HepG2 (cell line): ENCODE data around the gene C14orf93. TPM values are rescaled to one million over a fixed set of nuclear protein-coding genes. Genes with fewer than 3 reads are reported as not detected.
A peak's percentile ranks its signal among the peaks of the same experiment; 100 is the strongest.

ENCODE experiments used
- DMAP1 ChIP-seq: IDR thresholded peaks from 2 replicates; pipeline ENCODE4 v1.6.1; 2016
- DR1 ChIP-seq: sonication (generic); formaldehyde crosslinking; IDR thresholded peaks from 2 replicates; pipeline ENCODE4 v1.8.0; 2021; ENCODE audit warnings: mild to moderate bottlenecking, missing genetic modification reagents, inconsistent platforms
- HIC2 ChIP-seq: sonication (generic); formaldehyde crosslinking; IDR thresholded peaks from 2 replicates; pipeline ENCODE4 v1.9.0; 2022; ENCODE audit warnings: low read depth, missing genetic modification reagents
- MAFG ChIP-seq: sonication (generic); formaldehyde crosslinking; IDR thresholded peaks from 2 replicates; pipeline ENCODE4 v1.5.1; 2020; ENCODE audit warnings: mild to moderate bottlenecking, missing genetic modification reagents
- MLLT10 ChIP-seq: sonication (generic); formaldehyde crosslinking; IDR thresholded peaks from 2 replicates; pipeline ENCODE4 v1.4.0; 2020; ENCODE audit warnings: missing genetic modification reagents
- NR2F6 ChIP-seq, 2 experiments: IDR thresholded peaks; 2 replicates each; pipeline ENCODE4 v1.6.1; 2016; ENCODE audit warnings: antibody characterized with exemption in 1 of 2, mild to moderate bottlenecking in 1 of 2
- PLSCR1 ChIP-seq: sonication (generic); formaldehyde crosslinking; IDR thresholded peaks from 2 replicates; pipeline ENCODE4 v1.5.0; 2020; ENCODE audit warnings: missing genetic modification reagents, mild to moderate bottlenecking, borderline replicate concordance
- RNF219 ChIP-seq: sonication (generic); formaldehyde crosslinking; IDR thresholded peaks from 2 replicates; pipeline ENCODE4 v1.5.0; 2020; ENCODE audit warnings: mild to moderate bottlenecking, missing genetic modification reagents
- SMC3 ChIP-seq: IDR thresholded peaks from 2 replicates; pipeline ENCODE4 v1.6.1; 2011; ENCODE audit warnings: low read length, improper control_type of control experiment
- ZMYM4 ChIP-seq: sonication (generic); formaldehyde crosslinking; IDR thresholded peaks from 2 replicates; pipeline ENCODE4 v1.8.1; 2023; ENCODE audit warnings: mild to moderate bottlenecking, missing genetic modification reagents
- ZNF234 ChIP-seq: sonication (generic); formaldehyde crosslinking; conservative IDR thresholded peaks from 2 replicates; pipeline ENCODE4 v1.5.1; 2020; ENCODE audit warnings: mild to moderate bottlenecking, missing genetic modification reagents
- ZNF543 ChIP-seq: sonication (generic); formaldehyde crosslinking; IDR thresholded peaks from 2 replicates; pipeline ENCODE4 v1.4.0; 2020; ENCODE audit warnings: mild to moderate bottlenecking, missing genetic modification reagents
- ZNF713 ChIP-seq: sonication (generic); formaldehyde crosslinking; IDR thresholded peaks from 2 replicates; pipeline ENCODE4 v1.4.0; 2020; ENCODE audit warnings: mild to moderate bottlenecking, missing genetic modification reagents
- polyA plus RNA-seq, 8 experiments: library from polyadenylated mRNA; depleted of rRNA in 3 of 8; stranded (reverse) in 7 of 8; unstranded in 1 of 8; fragments of >200 nt; fragmentation: Illumina TruSeq in 4 of 8; extraction: Trizol in 4 of 8; gene quantifications; 2 replicates each; pipeline versions ENCODE4 v1.2.1 to v1.2.3, GENCODE V29; 2011 to 2016; ENCODE audit warnings: low read depth in 4 of 8, missing spikeins in 1 of 8, mixed read lengths in 1 of 8; ENCODE audit not compliant: insufficient read depth in 1 of 8
- total RNA-seq, 5 experiments: library from RNA; depleted of rRNA; stranded (reverse); fragments of >200 nt; fragmentation: Illumina TruSeq; extraction: Trizol; gene quantifications; 2 replicates each; pipeline ENCODE4 v1.2.3, GENCODE V29; 2016; ENCODE audit warnings: low read depth in 1 of 5
- TF ChIP-seq, protein P1 (sequence below): sonication (generic); formaldehyde crosslinking; IDR thresholded peaks from 2 replicates; pipeline ENCODE4 v1.8.1; 2023; ENCODE audit warnings: mild to moderate bottlenecking, missing genetic modification reagents, borderline replicate concordance
- TF ChIP-seq, protein P2 (sequence below): IDR thresholded peaks from 2 replicates; pipeline ENCODE4 v1.6.1; 2016
- TF ChIP-seq, protein P3 (sequence below): sonication (generic); formaldehyde crosslinking; IDR thresholded peaks from 2 replicates; pipeline ENCODE4 v1.4.0; 2020; ENCODE audit warnings: mild to moderate bottlenecking, missing genetic modification reagents

The C14orf93 gene
- total and polyA plus RNA-seq, 2 of the 13 experiments (the other 11 are each of a cell fraction or from before 2014, with no cell fraction given), result 11.4 to 22.5 TPM

- no peak for TF ChIP-seq RNF219
- no peak for TF ChIP-seq DMAP1
- TF ChIP-seq MLLT10 (CRISPR knock-in tag), result no peak
- TF ChIP-seq ZNF713 (CRISPR knock-in tag), result no peak
- TF ChIP-seq PLSCR1, result no peak
- TF ChIP-seq HIC2, result no peak
- no peak for TF ChIP-seq MAFG (CRISPR knock-in tag)
- TF ChIP-seq, protein P1, sequence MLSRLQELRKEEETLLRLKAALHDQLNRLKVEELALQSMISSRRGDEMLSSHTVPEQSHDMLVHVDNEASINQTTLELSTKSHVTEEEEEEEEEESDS, result no peak
- TF ChIP-seq ZNF234, result no peak
- TF ChIP-seq, protein P2, sequence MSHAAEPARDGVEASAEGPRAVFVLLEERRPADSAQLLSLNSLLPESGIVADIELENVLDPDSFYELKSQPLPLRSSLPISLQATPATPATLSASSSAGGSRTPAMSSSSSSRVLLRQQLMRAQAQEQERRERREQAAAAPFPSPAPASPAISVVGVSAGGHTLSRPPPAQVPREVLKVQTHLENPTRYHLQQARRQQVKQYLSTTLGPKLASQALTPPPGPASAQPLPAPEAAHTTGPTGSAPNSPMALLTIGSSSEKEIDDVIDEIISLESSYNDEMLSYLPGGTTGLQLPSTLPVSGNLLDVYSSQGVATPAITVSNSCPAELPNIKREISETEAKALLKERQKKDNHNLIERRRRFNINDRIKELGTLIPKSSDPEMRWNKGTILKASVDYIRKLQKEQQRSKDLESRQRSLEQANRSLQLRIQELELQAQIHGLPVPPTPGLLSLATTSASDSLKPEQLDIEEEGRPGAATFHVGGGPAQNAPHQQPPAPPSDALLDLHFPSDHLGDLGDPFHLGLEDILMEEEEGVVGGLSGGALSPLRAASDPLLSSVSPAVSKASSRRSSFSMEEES, result no peak
- TF ChIP-seq NR2F6 (IDR thresholded peaks at IDR 0.05), result no peak
- no peak for TF ChIP-seq NR2F6 (CRISPR knock-in tag; IDR thresholded peaks at IDR 0.05)
- TF ChIP-seq DR1 (CRISPR knock-in tag), result no peak; the same call in 1 of the 2 replicates
- no peak for TF ChIP-seq ZNF543 (CRISPR knock-in tag)
- TF ChIP-seq, protein P3, sequence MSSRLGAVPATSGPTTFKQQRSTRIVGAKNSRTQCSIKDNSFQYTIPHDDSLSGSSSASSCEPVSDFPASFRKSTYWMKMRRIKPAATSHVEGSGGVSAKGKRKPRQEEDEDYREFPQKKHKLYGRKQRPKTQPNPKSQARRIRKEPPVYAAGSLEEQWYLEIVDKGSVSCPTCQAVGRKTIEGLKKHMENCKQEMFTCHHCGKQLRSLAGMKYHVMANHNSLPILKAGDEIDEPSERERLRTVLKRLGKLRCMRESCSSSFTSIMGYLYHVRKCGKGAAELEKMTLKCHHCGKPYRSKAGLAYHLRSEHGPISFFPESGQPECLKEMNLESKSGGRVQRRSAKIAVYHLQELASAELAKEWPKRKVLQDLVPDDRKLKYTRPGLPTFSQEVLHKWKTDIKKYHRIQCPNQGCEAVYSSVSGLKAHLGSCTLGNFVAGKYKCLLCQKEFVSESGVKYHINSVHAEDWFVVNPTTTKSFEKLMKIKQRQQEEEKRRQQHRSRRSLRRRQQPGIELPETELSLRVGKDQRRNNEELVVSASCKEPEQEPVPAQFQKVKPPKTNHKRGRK (CRISPR knock-in tag), result peak; percentile 100
- TF ChIP-seq ZMYM4 (CRISPR knock-in tag), result no peak
- TF ChIP-seq SMC3, result no peak
Observed at GRCh38 chr14:23056956-23057756, 47.2 kb upstream of the C14orf93 start, which contains the start of gene CDH24 (continued).
